H9 (cell line): ENCODE data around the gene PLEKHD1. TPM values are rescaled to one million over a fixed set of nuclear protein-coding genes. Genes with fewer than 3 reads are reported as not detected.

Experiments used
- DNase-seq: peaks from one replicate; pipeline ENCODE4 v3.0.0-alpha.2; 2017
- H2AFZ ChIP-seq: one replicate; pipeline ENCODE4 v1.6.1; 2013; ENCODE audit warnings: mild to moderate bottlenecking, low read length, control low read depth, moderate library complexity
- H2AK5ac ChIP-seq: 2 replicates; pipeline ENCODE4 v1.6.1; 2013; ENCODE audit warnings: low read length, control low read depth, mixed read lengths; ENCODE audit not compliant: insufficient read length
- H2BK120ac ChIP-seq: one replicate; pipeline ENCODE4 v1.6.1; 2013; ENCODE audit warnings: low read depth, mild to moderate bottlenecking, low read length, control low read depth, inconsistent platforms; ENCODE audit not compliant: poor library complexity, severe bottlenecking
- H2BK12ac ChIP-seq: 2 replicates; pipeline ENCODE4 v1.6.1; 2013; ENCODE audit warnings: low read length, control low read depth, mixed read lengths, low read depth; ENCODE audit not compliant: insufficient read length
- H2BK15ac ChIP-seq: 2 replicates; pipeline ENCODE4 v1.6.1; 2013; ENCODE audit warnings: low read depth, low read length, control low read depth
- H2BK20ac ChIP-seq: one replicate; pipeline ENCODE4 v1.6.1; 2013; ENCODE audit warnings: low read depth, mild to moderate bottlenecking, low read length, control low read depth, inconsistent platforms; ENCODE audit not compliant: poor library complexity, severe bottlenecking
- H2BK5ac ChIP-seq: 2 replicates; pipeline ENCODE4 v1.6.1; 2013; ENCODE audit warnings: low read length, control low read depth, mixed read lengths; ENCODE audit not compliant: insufficient read length
- H3K14ac ChIP-seq: 2 replicates; pipeline ENCODE4 v1.6.1; 2013; ENCODE audit warnings: low read length, control low read depth; ENCODE audit not compliant: insufficient read depth
- H3K18ac ChIP-seq: 2 replicates; pipeline ENCODE4 v1.6.1; 2013; ENCODE audit warnings: low read depth, mild to moderate bottlenecking, mixed read lengths, low read length, control low read depth; ENCODE audit not compliant: insufficient read length
- H3K23ac ChIP-seq: 2 replicates; pipeline ENCODE4 v1.6.1; 2013; ENCODE audit warnings: low read length, control low read depth, mixed read lengths, low read depth; ENCODE audit not compliant: insufficient read length
- H3K23me2 ChIP-seq: 2 replicates; pipeline ENCODE4 v1.6.1; 2013; ENCODE audit warnings: low read depth, mild to moderate bottlenecking, mixed read lengths, low read length, control low read depth; ENCODE audit not compliant: insufficient read length, poor library complexity, severe bottlenecking
- H3K27ac ChIP-seq: 2 replicates; pipeline ENCODE4 v1.5.1; 2013; ENCODE audit warnings: low read length, control low read depth, mixed read lengths, low read depth; ENCODE audit not compliant: insufficient read length
- H3K27me3 ChIP-seq: 2 replicates; pipeline ENCODE4 v1.6.1; 2013; ENCODE audit warnings: low read length, control low read depth, inconsistent platforms; ENCODE audit not compliant: insufficient read depth
- H3K4ac ChIP-seq: 2 replicates; pipeline ENCODE4 v1.6.1; 2013; ENCODE audit warnings: low read depth, mild to moderate bottlenecking, control low read depth, inconsistent platforms, low read length, moderate library complexity
- H3K4me1 ChIP-seq: 2 replicates; pipeline ENCODE4 v1.6.1; 2013; ENCODE audit warnings: low read length, control low read depth, inconsistent platforms; ENCODE audit not compliant: insufficient read depth
- H3K4me2 ChIP-seq: 2 replicates; pipeline ENCODE4 v1.6.1; 2013; ENCODE audit warnings: low read length, control low read depth, mixed read lengths; ENCODE audit not compliant: insufficient read length, insufficient read depth
- H3K56ac ChIP-seq: 2 replicates; pipeline ENCODE4 v1.6.1; 2013; ENCODE audit warnings: low read depth, mild to moderate bottlenecking, mixed read lengths, low read length, control low read depth; ENCODE audit not compliant: insufficient read length
- H3K79me1 ChIP-seq: 2 replicates; pipeline ENCODE4 v1.6.1; 2013; ENCODE audit warnings: low read depth, mild to moderate bottlenecking, moderate library complexity, low read length, control low read depth, inconsistent platforms; ENCODE audit not compliant: insufficient read depth, poor library complexity, severe bottlenecking
- H3K79me2 ChIP-seq: 2 replicates; pipeline ENCODE4 v1.6.1; 2013; ENCODE audit warnings: low read length, control low read depth, inconsistent platforms; ENCODE audit not compliant: insufficient read depth
- H3K9ac ChIP-seq: 2 replicates; pipeline ENCODE4 v1.6.1; 2013; ENCODE audit warnings: low read length, control low read depth, mixed read lengths; ENCODE audit not compliant: insufficient read length; ENCODE audit errors: extremely low read depth
- H3K9me3 ChIP-seq: one replicate; pipeline ENCODE4 v1.6.1; 2013; ENCODE audit warnings: low read depth, low read length, inconsistent platforms; ENCODE audit not compliant: control insufficient read depth
- H3T11ph ChIP-seq: one replicate; pipeline ENCODE4 v1.6.1; 2013; ENCODE audit warnings: mild to moderate bottlenecking, low read length, control low read depth, inconsistent platforms
- H4K20me1 ChIP-seq: one replicate; pipeline ENCODE4 v1.6.1; 2013; ENCODE audit not compliant: control insufficient read depth, insufficient read length, insufficient read depth
- H4K5ac ChIP-seq: 2 replicates; pipeline ENCODE4 v1.6.1; 2013; ENCODE audit warnings: low read depth, mild to moderate bottlenecking, mixed read lengths, low read length, control low read depth; ENCODE audit not compliant: insufficient read length
- H4K8ac ChIP-seq: replicated peaks from 2 replicates; pipeline ENCODE4 v1.6.1; 2013; ENCODE audit warnings: low read length, control low read depth, mixed read lengths, low read depth; ENCODE audit not compliant: insufficient read length
- H4K91ac ChIP-seq: 2 replicates; pipeline ENCODE4 v1.6.1; 2013; ENCODE audit warnings: low read depth, mild to moderate bottlenecking, moderate library complexity, mixed read lengths, low read length, control low read depth; ENCODE audit not compliant: insufficient read length
- H3K27ac Mint-ChIP-seq, 3 experiments: 2 replicates in 2 of 3; 3 replicates in 1 of 3; pipeline ENCODE4 v1.8.0; 2020 to 2021; ENCODE audit warnings: mixed read lengths in 3 of 3, mild to moderate bottlenecking in 1 of 3, moderate library complexity in 1 of 3
- H3K27me3 Mint-ChIP-seq: 2 replicates; pipeline ENCODE4 v1.8.0; 2021; ENCODE audit warnings: low read depth, mild to moderate bottlenecking, moderate library complexity, mixed read lengths
- H3K36me3 Mint-ChIP-seq, 3 experiments: 2 replicates in 2 of 3; 3 replicates in 1 of 3; pipeline ENCODE4 v1.8.0; 2020 to 2021; ENCODE audit warnings: low read depth in 3 of 3, mixed read lengths in 3 of 3; ENCODE audit not compliant: insufficient read depth in 1 of 3
- H3K4me1 Mint-ChIP-seq, 2 experiments: 2 replicates each; pipeline ENCODE4 v1.8.0; 2020; ENCODE audit warnings: mixed read lengths in 2 of 2
- H3K4me3 Mint-ChIP-seq, 2 experiments: 2 replicates in 1 of 2; 3 replicates in 1 of 2; pipeline ENCODE4 v1.8.0; 2020 to 2021; ENCODE audit warnings: mild to moderate bottlenecking in 2 of 2, mixed read lengths in 2 of 2, moderate library complexity in 1 of 2
- H3K9me3 Mint-ChIP-seq, 2 experiments: 2 replicates in 1 of 2; 3 replicates in 1 of 2; pipeline ENCODE4 v1.8.0; 2020; ENCODE audit warnings: mild to moderate bottlenecking in 2 of 2, mixed read lengths in 2 of 2, moderate library complexity in 1 of 2
- WGBS: extraction: QIAGEN DNeasy Blood & Tissue Kit; methylation state at CpG from one replicate; pipeline ENCODE4 v1.1.7; 2013; ENCODE audit warnings: missing lambda C conversion rate, low lambda C conversion rate, mixed read lengths; ENCODE audit not compliant: insufficient read length; ENCODE audit errors: extremely low coverage; 5-methylcytosine and 5-hydroxymethylcytosine counted together
- total RNA-seq: library from RNA; stranded (reverse); gene quantifications from 2 replicates; pipeline ENCODE4 v1.2.1, GENCODE V29; 2021
- TF ChIP-seq, protein P1 (sequence below): fragments of 200-600 bp; sonication (generic); conservative IDR thresholded peaks from 3 replicates; pipeline ENCODE4 v1.8.0; 2021; ENCODE audit warnings: antibody characterized with exemption, mild to moderate bottlenecking

Gene PLEKHD1
- total RNA-seq, 1 experiment from 2014 or later, result 0.37 TPM

DNA sequence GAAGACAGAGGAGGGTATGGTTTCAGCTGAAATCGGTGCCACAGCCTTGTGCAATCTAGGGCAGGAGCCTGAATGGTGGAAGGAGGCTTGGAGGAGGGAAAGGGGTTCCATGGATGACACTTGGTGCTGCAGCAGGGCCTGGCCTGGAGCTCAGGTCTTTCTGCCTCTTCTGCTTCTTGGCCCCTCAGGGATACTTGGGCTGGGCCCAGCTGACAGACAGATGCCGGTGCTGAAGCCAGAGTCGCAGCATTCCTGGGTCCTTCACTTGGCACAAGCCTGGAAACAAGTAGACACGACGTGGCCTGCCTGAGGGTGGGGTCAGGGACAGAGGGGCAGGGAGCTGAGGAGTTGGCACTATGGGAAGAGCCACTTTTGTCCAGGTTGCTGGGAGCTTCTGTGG lies 4.4 kb upstream of the PLEKHD1 start:
- H3K36me3 Mint-ChIP-seq, result peaks cover 0 to 9% (median 6%) of the 10 kb centered on the region in 3 experiments; a peak in 4 of 7 replicates
- H3K27ac ChIP-seq, result no peak overlapping the region
- no peak overlapping the region for H2AFZ ChIP-seq
- H3K4me1 ChIP-seq, result no peaks in the 10 kb centered on the region
- DNase-seq, result no peak
- H3K4me1 Mint-ChIP-seq, result peaks cover 7 to 13% of the 10 kb centered on the region in 2 experiments; a peak in 3 of 4 replicates
- no peak overlapping the region for H2BK20ac ChIP-seq
- H3K9me3 ChIP-seq, result no peaks in the 10 kb centered on the region
- no peak overlapping the region for H3K4ac ChIP-seq
- no peak overlapping the region for H3K4me2 ChIP-seq
- no peak overlapping the region for H3K23ac ChIP-seq
- peaks cover 3 to 7% of the 10 kb centered on the region in 2 experiments; a peak in 3 of 5 replicates for H3K9me3 Mint-ChIP-seq
- H2BK12ac ChIP-seq, result no peak overlapping the region
- no peak overlapping the region for H4K91ac ChIP-seq
- no peak overlapping the region for H3K27ac Mint-ChIP-seq
- no peak overlapping the region for H3K56ac ChIP-seq
- no peak overlapping the region for H3K14ac ChIP-seq
- no peaks in the 10 kb centered on the region for H3K79me1 ChIP-seq
- no peak overlapping the region for H2AK5ac ChIP-seq
- no peaks in the 10 kb centered on the region for H3K79me2 ChIP-seq
- TF ChIP-seq, protein P1, sequence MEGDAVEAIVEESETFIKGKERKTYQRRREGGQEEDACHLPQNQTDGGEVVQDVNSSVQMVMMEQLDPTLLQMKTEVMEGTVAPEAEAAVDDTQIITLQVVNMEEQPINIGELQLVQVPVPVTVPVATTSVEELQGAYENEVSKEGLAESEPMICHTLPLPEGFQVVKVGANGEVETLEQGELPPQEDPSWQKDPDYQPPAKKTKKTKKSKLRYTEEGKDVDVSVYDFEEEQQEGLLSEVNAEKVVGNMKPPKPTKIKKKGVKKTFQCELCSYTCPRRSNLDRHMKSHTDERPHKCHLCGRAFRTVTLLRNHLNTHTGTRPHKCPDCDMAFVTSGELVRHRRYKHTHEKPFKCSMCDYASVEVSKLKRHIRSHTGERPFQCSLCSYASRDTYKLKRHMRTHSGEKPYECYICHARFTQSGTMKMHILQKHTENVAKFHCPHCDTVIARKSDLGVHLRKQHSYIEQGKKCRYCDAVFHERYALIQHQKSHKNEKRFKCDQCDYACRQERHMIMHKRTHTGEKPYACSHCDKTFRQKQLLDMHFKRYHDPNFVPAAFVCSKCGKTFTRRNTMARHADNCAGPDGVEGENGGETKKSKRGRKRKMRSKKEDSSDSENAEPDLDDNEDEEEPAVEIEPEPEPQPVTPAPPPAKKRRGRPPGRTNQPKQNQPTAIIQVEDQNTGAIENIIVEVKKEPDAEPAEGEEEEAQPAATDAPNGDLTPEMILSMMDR, result no peak
- peaks cover 24% of the 10 kb centered on the region; the same call in 1 of the 2 replicates for H3K27me3 ChIP-seq
- no peak overlapping the region for H2BK120ac ChIP-seq
- no peak overlapping the region for H2BK15ac ChIP-seq
- H3T11ph ChIP-seq, result no peak overlapping the region
- H4K5ac ChIP-seq, result no peak overlapping the region
- peaks cover 12% of the 10 kb centered on the region for H3K23me2 ChIP-seq
- H2BK5ac ChIP-seq, result no peak overlapping the region
- peaks cover 57% of the 10 kb centered on the region for H3K27me3 Mint-ChIP-seq
- H3K4me3 Mint-ChIP-seq, result no peak overlapping the region
- no peak overlapping the region for H3K9ac ChIP-seq
- H4K20me1 ChIP-seq, result no peaks in the 10 kb centered on the region
- no peak overlapping the region for H4K8ac ChIP-seq
- H3K18ac ChIP-seq, result no peak overlapping the region
- WGBS, result no CpG with 5 or more reads among the region's 5 CpGs
